GM21381 (cell line): ENCODE results near the gene ZNF155.

Experiments used
- ATAC-seq: cut with Tn5 transposase; IDR thresholded peaks from one replicate; pipeline ENCODE4 v1.9.1; 2021; ENCODE audit warnings: mild to moderate bottlenecking, moderate library complexity; ENCODE audit not compliant: unreplicated experiment

Gene ZNF155

DNA sequence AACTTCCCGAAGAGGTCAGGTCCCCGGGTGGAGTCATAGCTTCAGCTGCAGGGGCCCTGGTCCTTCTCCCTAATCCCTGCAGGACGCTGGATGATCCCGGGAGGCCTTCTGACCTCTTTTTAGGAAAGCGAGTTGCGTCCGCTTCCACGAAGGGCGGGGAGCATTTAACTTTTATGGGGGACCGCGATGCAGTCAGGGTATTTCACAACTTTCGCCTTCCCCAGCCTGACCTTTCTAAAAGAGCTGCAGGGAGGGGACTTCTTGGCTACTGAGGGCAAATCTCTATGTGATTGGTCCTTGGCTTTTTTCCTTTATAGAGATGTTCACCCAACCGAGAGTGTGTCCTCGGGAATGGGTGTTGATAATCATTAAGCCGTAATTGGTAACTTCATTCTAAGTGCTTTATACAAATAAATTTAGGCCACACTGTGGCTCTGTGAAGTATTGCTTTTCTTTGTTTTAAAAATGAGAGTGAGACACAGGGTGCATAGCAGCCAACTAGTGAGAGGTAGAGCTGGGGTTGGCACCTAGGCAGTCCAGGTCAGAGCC, 19.5 kb downstream of the ZNF155 start:
- no peak for ATAC-seq

DNA sequence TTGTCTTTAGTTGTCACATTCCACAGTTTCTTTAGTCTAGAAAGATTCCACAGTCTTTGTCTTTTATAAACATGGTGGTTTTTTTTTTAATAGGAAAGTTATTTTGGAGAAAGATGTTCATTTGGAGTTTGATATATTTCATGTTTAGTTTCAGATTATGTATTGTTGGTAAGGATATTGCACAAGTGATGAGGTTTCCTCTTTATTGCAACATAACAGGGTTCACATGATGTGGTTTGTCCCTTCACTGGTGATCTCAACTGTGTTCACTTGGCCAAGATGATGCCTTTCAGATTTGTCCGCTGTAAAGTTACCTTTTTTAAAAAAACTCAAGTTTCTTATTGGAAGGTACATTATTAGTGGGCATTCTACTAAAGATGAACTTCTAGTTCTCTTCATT, 22.0 kb downstream of the ZNF155 start:
- no peak for ATAC-seq

- no peak for ATAC-seq
These were observed 23.5 kb downstream of the ZNF155 start for GRCh38 chr19:44007473-44007872.

DNA sequence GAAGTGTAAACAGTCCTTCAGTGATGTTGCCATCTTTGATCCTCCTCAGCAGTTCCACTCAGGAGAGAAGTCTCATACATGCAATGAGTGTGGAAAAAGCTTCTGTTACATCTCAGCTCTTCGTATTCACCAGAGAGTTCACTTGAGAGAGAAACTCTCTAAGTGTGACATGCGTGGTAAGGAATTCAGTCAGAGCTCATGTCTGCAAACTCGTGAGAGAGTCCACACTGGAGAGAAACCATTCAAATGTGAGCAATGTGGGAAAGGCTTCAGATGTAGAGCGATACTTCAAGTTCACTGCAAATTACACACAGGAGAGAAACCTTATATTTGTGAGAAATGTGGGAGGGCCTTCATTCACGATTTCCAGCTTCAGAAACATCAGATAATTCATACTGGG, 26.5 kb downstream of the ZNF155 start:
- ATAC-seq = no peak

GRCh38 chr19:44019498-44019897, 35.5 kb downstream of the ZNF155 start:
- no peak for ATAC-seq

- no peak for ATAC-seq
These were observed 37.2 kb downstream of the ZNF155 start for GRCh38 chr19:44021221-44021620.

DNA sequence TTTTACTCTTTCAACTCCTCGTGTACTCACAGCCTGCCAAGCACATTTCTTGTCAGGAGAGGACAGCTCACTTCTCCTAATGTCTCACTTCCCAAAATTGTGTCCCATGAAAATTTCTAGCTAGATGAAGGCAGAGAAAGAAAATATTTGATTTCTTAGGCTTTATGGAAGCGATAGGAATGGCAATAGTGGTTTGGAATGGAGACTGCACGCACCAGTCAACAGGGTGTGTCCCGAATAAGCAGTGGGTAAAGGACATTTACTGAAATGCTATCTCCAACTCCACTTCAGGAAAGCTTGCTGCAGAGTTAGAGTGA, 40.9 kb downstream of the ZNF155 start:
- no peak for ATAC-seq

DNA sequence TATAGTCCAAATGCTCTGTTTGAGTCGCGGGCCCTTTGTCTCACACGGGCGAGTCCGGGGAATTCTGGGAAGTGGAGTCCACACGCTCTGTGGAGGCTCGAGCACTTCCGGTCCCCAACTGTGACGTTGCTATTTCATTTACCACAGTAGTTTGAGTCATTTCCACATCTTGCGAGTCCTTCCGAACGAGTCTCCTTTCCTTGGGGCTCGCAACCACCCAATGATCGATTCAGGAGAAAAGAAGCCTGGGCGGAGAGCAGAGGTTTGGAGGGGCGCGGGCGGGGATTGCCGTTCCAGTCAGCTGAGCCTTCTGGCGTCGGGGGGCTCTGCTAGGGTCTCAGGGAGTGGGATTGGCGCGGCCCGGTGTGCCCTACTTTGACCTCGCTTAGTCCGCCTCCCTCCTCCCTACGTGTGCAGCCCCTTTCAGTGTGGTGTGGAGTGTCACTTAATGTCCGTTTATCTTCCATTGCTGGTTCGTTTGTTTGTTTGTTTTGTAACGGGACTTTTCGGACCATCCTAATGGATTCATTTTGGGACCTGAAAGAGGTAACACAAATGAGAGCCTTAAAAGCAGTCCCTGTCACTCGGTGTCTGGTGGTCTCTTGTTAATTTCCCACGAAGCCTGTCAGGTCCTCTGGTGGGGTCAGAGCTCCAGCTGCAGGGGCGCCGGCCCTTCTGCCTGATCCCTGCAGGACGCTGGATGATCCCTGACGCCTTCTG, 41.4 kb downstream of the ZNF155 start, which contains the start of gene ZNF222:
Gene ZNF222 (plus strand): TSS at position 163 of the 720 bp plus-strand sequence. CDS start 58 bp downstream, at position 221.
- peak; percentile 95 for ATAC-seq

GRCh38 chr19:44026622-44027021, 42.6 kb downstream of the ZNF155 start:
- no peak for ATAC-seq

- ATAC-seq = no peak
These were observed 48.1 kb downstream of the ZNF155 start for GRCh38 chr19:44032001-44032610.

GRCh38 chr19:44042147-44042546, 58.2 kb downstream of the ZNF155 start:
- ATAC-seq = no peak
